Chondrocyte (in vitro differentiated cells): ENCODE measurements around the gene TAF11L10. TPM values are rescaled to one million over a fixed set of nuclear protein-coding genes. Genes with fewer than 3 reads are reported as not detected.
"Not testable (repeated sequence)": the region's sequence is repeated elsewhere in the genome, so short reads cannot be mapped to it uniquely, and the experiment has no call there.

Experiments used
- DNase-seq: peaks from one replicate; pipeline ENCODE4 v3.0.0; 2021; ENCODE audit warnings: mixed read lengths, low spot score
- H3K27ac Mint-ChIP-seq: one replicate; pipeline ENCODE4 v1.8.0; 2021; ENCODE audit warnings: mild to moderate bottlenecking, moderate library complexity, mixed read lengths; ENCODE audit not compliant: unreplicated experiment
- H3K27me3 Mint-ChIP-seq: 2 replicates; pipeline ENCODE4 v1.8.0; 2021; ENCODE audit warnings: low read depth, mixed read lengths
- H3K36me3 Mint-ChIP-seq: 2 replicates; pipeline ENCODE4 v1.8.0; 2021; ENCODE audit warnings: low read depth, mixed read lengths
- H3K4me1 Mint-ChIP-seq: 2 replicates; pipeline ENCODE4 v1.8.0; 2021; ENCODE audit warnings: low read depth, mild to moderate bottlenecking, mixed read lengths
- H3K4me3 Mint-ChIP-seq: one replicate; pipeline ENCODE4 v1.8.0; 2021; ENCODE audit warnings: mild to moderate bottlenecking, moderate library complexity, mixed read lengths; ENCODE audit not compliant: unreplicated experiment
- H3K9me3 Mint-ChIP-seq: 2 replicates; pipeline ENCODE4 v1.8.0; 2021; ENCODE audit warnings: low read depth, mixed read lengths
- total RNA-seq: library from RNA; stranded (reverse); gene quantifications from 3 replicates; pipeline ENCODE4 v1.2.1, GENCODE V29; 2021
- TF ChIP-seq, protein P1 (sequence below): fragments of 200-600 bp; sonication (generic); IDR thresholded peaks from 2 replicates; pipeline ENCODE4 v1.5.0; 2021; ENCODE audit warnings: antibody characterized with exemption, mild to moderate bottlenecking, moderate library complexity

The TAF11L10 gene
- total RNA-seq, 1 donor from 2014 or later: not detected

DNA sequence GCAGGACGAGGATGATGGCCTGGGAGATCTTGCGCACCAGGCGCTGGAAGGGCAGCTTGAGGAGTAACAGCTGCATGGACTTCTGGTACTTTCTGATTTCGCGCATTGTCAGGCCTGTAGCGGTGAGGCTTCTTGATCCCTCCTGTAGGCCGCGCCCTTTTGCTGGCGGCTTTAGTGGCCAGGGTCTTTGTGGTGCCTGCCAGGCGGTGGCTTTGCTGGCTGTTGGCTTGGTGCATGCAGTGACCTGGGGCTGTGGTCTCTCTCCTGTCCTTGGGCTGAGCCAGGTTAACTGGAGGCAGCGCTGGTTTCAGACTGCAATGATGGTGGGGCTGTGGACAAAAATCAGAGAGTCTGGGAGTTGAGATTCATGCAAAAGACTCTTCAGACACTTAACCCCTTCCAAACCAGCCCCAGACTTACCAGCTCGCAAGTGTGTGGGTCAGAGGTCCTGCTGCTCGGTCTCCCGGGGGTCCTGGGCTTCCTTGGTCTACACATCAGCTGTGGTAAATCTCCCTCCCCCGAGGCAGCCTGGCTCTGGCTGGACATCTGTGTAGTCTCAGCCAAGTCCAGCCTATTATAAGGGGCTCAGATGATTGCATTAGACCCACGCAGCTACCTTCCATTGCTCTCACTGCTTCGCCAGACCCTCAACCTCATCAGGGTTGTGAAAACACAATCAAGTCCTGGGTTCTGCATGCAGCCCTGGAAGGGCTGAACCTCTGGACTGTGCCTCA is 17.4 kb upstream of the TAF11L10 start:
- Mint-ChIP-seq H3K27me3 (no peaks in the 10 kb centered on the region), H3K27ac (no peak overlapping the region), H3K4me1 (no peaks in the 10 kb centered on the region), H3K4me3 (no peak overlapping the region), H3K9me3 (no peaks in the 10 kb centered on the region), H3K36me3 (no peaks in the 10 kb centered on the region)
- TF ChIP-seq, protein P1, sequence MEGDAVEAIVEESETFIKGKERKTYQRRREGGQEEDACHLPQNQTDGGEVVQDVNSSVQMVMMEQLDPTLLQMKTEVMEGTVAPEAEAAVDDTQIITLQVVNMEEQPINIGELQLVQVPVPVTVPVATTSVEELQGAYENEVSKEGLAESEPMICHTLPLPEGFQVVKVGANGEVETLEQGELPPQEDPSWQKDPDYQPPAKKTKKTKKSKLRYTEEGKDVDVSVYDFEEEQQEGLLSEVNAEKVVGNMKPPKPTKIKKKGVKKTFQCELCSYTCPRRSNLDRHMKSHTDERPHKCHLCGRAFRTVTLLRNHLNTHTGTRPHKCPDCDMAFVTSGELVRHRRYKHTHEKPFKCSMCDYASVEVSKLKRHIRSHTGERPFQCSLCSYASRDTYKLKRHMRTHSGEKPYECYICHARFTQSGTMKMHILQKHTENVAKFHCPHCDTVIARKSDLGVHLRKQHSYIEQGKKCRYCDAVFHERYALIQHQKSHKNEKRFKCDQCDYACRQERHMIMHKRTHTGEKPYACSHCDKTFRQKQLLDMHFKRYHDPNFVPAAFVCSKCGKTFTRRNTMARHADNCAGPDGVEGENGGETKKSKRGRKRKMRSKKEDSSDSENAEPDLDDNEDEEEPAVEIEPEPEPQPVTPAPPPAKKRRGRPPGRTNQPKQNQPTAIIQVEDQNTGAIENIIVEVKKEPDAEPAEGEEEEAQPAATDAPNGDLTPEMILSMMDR: no peak
- no peak for DNase-seq

GRCh38 chr5:17610092-17610491 is 12.5 kb upstream of the TAF11L10 start, which contains the start of gene TAF11L12:
Gene TAF11L12 (plus strand): TSS chr5:17610392.
- H3K36me3 Mint-ChIP-seq, H3K27me3 Mint-ChIP-seq, H3K9me3 Mint-ChIP-seq, H3K4me3 Mint-ChIP-seq, H3K4me1 Mint-ChIP-seq, DNase-seq: not testable (repeated sequence)
- peak within 1 kb of the TSS; percentile 20 for H3K27ac Mint-ChIP-seq

DNA sequence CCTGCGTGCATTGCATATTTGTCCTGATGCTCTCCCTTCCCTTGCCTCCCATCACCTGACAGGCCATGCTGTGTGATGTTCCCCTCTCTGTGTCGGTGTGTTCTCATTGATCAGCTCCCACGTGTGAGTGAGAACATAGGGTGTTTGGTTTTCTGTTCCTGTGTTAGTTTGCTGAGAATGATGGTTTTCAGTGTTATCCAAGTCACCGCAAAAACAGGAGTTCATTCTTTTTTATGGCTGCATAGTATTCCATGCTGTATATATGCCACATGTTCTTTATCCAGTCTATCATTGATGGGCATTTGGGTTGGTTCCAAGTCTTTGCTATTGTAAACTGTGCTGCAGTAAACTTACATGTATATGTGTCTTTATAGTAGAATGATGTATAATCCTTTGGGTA is 9.8 kb upstream of the TAF11L10 start:
- not testable (repeated sequence) for DNase-seq, H3K4me3 Mint-ChIP-seq, H3K27ac Mint-ChIP-seq, H3K9me3 Mint-ChIP-seq, H3K36me3 Mint-ChIP-seq, H3K4me1 Mint-ChIP-seq, H3K27me3 Mint-ChIP-seq

GRCh38 chr5:17604951-17605350 is 7.3 kb upstream of the TAF11L10 start:
- TF ChIP-seq, protein P1: no peak
- peaks cover 5% of the 10 kb centered on the region for H3K4me1 Mint-ChIP-seq
- no peaks in the 10 kb centered on the region for H3K27me3 Mint-ChIP-seq
- H3K36me3 Mint-ChIP-seq: no peaks in the 10 kb centered on the region
- H3K27ac Mint-ChIP-seq: no peak overlapping the region
- no peak for DNase-seq
- no peak overlapping the region for H3K4me3 Mint-ChIP-seq
- H3K9me3 Mint-ChIP-seq: peaks cover 2% of the 10 kb centered on the region

GRCh38 chr5:17603880-17604279 is 6.3 kb upstream of the TAF11L10 start, which contains the start of gene TAF11L11:
Gene TAF11L11 (plus strand): TSS chr5:17604183.
- H3K27me3 Mint-ChIP-seq, H3K36me3 Mint-ChIP-seq, H3K9me3 Mint-ChIP-seq, DNase-seq, H3K27ac Mint-ChIP-seq, H3K4me1 Mint-ChIP-seq, H3K4me3 Mint-ChIP-seq: not testable (repeated sequence)

- H3K9me3 Mint-ChIP-seq, H3K4me1 Mint-ChIP-seq, H3K27ac Mint-ChIP-seq, H3K36me3 Mint-ChIP-seq, H3K27me3 Mint-ChIP-seq, H3K4me3 Mint-ChIP-seq: not testable (repeated sequence)
- peak; percentile 99 for DNase-seq
These were observed 3.4 kb downstream of the TAF11L10 start, which contains the start of gene TAF11L9 for GRCh38 chr5:17594255-17594654. Gene TAF11L9 (minus strand): TSS chr5:17594394.

- H3K4me3 Mint-ChIP-seq, H3K27ac Mint-ChIP-seq, H3K36me3 Mint-ChIP-seq, DNase-seq, H3K27me3 Mint-ChIP-seq, H3K9me3 Mint-ChIP-seq, H3K4me1 Mint-ChIP-seq: not testable (repeated sequence)
These were observed 6.8 kb downstream of the TAF11L10 start, which contains the start of gene TAF11L8 for GRCh38 chr5:17590860-17591259. Gene TAF11L8 (minus strand): TSS chr5:17590960.

- not testable (repeated sequence) for H3K27ac Mint-ChIP-seq, H3K4me3 Mint-ChIP-seq, H3K27me3 Mint-ChIP-seq, DNase-seq, H3K9me3 Mint-ChIP-seq, H3K36me3 Mint-ChIP-seq, H3K4me1 Mint-ChIP-seq
These were observed 12.0 kb downstream of the TAF11L10 start, which contains the start of gene TAF11L7 for GRCh38 chr5:17585658-17586057. Gene TAF11L7 (minus strand): TSS chr5:17585758.

Other genes with a start within 250 kb of the TAF11L10 start
- not detected in 3 replicates for gene TAF11L2, start 99.6 kb downstream of the TAF11L10 start, total RNA-seq
- gene TAF11L3, start 79.5 kb downstream of the TAF11L10 start, total RNA-seq: not detected in 3 replicates
- not detected in 3 replicates for gene TAF11L4, start 76.0 kb downstream of the TAF11L10 start, total RNA-seq
- not detected in 3 replicates for gene TAF11L5, start 72.6 kb downstream of the TAF11L10 start, total RNA-seq
- not detected in 3 replicates for gene TAF11L6, start 69.2 kb downstream of the TAF11L10 start, total RNA-seq
- gene TAF11L7, start 12.1 kb downstream of the TAF11L10 start, total RNA-seq: not detected in 3 replicates
- not detected in 3 replicates for gene TAF11L8, start 6.9 kb downstream of the TAF11L10 start, total RNA-seq
- gene TAF11L9, start 3.4 kb downstream of the TAF11L10 start, total RNA-seq: not detected in 3 replicates
- not detected in 3 replicates for gene TAF11L11, start 6.4 kb upstream of the TAF11L10 start, total RNA-seq
- gene TAF11L12, start 12.6 kb upstream of the TAF11L10 start, total RNA-seq: not detected in 3 replicates
- not detected in 3 replicates for gene TAF11L13, start 34.3 kb upstream of the TAF11L10 start, total RNA-seq
- gene TAF11L14, start 36.6 kb upstream of the TAF11L10 start, total RNA-seq: not detected in 3 replicates